OCI-M2 (cell line): ENCODE measurements around the gene GAB1.

Experiments used
- DNase-seq: peaks from one replicate; lab custom pipeline; 2025; ENCODE audit not compliant: unreplicated experiment; lab: John Stamatoyannopoulos, UW

GAB1 gene

DNA sequence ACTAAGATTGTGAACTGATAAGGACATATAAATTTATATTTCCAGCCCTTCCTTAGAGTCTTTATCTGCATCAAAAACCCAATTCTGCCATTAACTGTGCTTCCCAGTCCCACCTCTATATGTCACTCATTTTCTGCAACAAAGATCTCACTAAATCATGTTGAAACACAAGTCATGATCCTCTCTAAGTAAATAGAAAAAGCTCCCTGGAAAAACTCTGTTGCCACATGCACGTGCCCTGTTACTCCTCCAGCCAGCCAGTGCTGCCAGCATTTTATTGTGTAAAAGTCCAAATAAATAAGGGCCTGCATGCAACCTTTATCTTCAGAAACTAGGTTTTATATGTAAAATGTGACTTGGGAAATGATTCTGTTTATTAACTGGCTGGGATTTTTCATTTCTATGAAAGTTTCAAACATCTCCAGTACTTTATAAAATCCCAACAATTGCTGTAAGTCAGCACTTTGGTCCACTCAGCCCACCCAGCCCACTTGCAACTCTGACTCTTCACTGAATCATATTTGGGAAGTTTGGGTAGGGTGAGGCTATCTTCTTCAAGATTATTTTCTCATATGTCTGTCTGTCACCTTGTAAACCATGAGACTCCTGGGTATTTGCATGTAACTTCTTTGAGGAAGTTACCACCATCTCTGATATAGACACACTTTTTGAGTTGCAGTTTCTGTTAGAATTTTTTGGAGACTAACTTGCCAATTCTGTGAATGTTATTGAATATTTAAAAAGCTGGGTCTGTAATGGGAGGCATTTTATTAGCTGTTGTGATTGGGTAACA lies 136.9 kb downstream of the GAB1 start:
- no peak for DNase-seq

DNA sequence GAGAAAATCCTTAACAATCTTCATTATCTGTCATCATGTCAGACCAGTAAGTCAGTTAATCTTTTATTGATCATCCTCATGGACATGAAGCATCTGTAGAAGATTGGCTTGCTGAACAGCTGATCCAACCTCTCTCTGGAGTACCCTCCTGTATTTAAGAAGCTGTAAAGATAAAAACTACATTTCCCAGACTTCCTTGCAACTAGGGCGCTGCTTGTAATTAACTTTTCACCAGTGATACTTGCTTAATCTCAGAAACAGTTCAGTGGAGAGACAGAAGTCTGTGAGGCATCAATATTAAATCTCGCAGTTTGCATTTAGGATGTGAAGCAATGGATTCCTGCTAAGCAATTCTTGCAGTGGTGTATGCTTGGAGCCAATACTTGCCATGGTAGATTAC lies 140.8 kb downstream of the GAB1 start:
- no peak for DNase-seq

DNA sequence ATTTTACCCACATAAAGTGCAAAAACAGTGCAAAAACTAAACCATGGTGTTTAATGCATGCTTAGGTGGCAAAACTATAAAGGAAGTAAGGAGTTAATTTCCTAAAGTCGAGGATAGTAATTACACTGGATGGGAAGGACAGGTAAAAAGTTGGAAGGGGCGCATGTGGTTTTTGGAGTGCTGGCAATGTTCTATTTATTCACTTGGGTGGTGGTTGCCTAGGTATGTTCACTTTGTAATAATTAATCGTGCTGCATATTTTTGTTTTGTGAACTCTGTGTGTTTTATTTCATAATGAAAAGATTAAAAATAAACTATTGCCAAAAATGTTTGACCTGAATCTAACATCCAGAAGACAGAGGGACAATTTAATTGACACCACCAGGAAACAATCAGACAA lies 144.7 kb downstream of the GAB1 start:
- no peak for DNase-seq

DNA sequence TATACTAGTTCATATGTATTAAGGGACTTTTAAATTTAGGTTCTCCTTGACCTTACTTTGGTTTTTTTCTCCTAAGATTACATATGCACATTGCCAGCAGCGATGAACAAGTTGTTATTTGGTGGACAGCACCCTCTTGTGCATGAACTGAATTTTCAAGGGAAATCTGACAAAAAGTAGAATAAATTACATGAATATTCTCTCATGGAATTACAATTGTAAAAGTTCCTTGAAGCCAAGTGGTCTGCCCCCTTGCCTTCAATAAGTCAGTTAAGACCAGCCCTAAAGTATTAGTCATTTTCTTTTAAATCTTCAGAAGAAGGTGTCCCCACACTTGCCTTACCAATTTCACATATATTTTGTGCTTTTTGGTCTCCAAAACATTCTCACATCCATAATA lies 146.2 kb downstream of the GAB1 start:
- DNase-seq = no peak

DNA sequence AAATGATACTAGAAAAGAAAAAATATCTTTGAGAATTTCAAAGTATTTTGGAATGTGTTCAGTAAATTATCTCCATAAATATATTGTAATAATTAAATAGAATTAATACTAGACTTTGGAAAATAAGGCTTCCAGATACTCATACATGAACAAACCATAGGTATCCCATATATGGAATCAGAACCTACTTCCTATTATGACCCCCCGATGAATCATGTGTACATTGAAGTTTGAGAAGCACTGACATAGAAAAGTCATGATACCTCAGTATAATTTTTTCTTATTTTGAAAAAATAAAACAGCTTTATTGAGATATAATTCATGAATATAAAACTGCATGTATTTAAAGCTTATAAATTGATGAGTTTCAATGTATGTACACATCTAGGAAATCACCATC lies 149.6 kb downstream of the GAB1 start:
- no peak for DNase-seq

DNA sequence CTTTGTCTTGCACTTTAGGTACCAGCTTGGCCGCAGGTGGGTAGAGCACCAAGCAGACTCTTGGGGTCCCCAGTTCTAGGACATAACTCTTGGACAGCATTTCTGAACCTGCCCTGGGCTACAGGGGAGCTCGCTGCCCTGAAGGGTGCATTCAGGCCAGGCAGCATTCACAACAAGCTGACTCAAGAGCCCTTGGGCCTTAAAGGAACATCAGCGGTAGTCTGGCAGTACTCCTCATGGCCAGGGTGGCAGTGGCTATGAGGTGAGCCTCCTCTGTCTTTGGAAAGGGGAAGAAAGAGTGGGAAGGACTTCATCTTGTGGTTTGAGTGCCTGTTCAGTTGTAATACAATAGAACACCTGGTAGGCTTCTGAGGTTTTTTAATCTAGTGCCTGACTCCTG lies 152.0 kb downstream of the GAB1 start:
- no peak for DNase-seq

DNA sequence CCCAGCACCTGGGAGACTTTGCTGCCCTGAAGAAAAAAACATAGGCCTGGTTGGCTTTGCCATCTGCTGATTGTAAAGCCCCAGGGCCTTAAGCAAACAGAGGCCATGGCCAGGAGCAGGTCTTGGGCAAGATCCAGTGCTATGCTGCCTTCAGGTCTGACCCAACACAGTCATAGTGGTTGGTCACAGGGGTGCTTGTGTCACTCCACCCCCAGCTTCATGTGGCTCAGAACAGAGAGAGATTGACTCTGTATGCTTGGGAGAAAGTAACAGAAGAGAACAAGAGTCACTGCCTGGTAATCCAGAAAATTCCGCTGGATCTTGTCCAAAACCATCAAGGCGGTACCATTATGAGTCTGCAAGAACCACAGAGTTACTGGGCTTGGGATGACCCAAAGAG lies 152.4 kb downstream of the GAB1 start:
- DNase-seq = no peak

DNA sequence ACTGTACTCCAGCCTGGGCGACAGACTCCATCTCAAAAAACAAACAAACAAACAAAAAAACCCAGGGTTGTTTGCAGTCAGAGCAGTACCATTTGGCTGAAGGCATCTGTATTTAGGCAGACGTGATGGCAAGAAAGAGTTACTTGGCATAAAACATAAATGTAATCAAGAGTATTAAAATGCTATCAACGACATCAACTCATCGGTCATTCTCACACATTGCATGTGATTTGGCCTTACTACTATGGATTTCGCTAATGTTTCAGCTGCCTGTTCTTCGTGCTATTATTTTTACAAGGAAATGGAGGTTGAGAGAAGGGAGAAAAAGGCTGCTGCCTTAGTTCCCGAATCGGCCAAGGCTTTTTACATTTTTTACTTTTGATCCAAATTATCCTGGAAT lies 161.3 kb downstream of the GAB1 start:
- no peak for DNase-seq

DNA sequence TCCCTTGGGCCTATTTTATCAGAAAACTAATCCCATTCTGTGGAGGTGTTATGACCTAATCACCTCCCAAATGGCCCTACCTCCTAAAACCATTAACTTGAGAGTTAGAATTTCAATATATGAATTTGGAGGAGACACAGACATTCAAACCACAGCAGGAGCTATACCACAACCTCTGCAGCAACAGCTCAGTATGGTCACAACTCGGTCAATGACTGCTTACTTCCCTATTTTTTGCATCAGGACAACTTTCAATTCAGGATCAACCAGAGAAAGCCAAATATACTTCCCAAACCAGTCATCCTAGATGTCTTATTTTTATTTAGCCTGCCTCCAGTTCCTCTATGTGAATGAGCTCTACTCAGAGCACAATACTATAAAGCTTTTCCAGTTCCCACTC lies 165.6 kb downstream of the GAB1 start:
- no peak for DNase-seq

DNA sequence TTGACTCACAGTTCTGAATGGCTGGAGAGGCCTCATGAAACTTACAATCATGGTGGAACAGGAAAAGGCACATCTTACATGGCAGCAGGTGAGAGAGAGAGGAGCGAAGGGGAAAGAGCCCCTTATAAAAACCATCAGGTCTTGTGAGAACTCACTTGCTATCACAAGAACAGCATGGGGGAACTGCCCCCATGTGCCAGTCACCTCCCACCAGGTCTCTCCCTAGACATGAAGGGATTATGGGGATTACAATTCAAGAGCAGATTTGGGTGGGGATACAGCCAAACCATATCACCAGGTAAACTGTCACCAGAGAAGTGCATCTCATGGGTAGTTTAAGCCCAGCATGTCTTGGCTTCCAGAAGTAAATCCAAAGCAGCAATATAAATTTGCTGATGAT lies 169.4 kb downstream of the GAB1 start:
- DNase-seq = no peak

DNA sequence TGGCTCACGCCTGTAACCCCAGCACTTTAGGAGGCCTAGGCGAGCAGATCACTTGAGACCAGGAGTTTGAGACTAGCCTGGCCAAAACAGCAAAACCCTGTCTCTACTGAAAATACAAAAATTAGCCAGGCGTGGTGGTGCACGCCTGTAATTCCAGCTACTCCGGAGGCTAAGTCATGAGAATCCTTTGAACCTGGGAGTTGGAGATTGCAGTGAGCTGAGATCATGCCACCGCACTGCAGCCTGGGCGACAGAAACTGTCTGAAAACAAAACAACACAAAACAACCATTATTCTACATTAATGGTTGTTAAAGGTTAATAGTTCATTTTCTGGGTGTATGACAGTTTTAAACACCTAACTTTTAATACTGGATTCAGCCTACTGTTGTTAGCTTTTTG lies 175.2 kb downstream of the GAB1 start:
- DNase-seq = no peak

DNA sequence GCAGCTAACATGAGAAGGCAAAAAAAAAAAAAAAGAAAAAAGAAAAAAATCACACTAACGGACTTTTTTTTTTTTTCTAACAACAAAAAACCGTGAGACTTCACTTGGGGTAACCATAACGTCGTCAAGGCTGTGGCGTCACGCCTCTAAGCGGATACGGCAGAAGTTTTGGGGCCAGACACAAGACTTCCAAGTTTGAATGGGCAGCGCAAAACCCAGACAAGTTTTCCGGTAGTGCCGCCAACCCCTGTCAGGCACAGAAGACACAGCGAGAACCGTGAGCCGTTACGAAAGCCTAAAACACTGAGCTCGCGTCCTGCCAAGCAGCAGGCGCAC lies 176.3 kb downstream of the GAB1 start:
- DNase-seq = no peak

DNA sequence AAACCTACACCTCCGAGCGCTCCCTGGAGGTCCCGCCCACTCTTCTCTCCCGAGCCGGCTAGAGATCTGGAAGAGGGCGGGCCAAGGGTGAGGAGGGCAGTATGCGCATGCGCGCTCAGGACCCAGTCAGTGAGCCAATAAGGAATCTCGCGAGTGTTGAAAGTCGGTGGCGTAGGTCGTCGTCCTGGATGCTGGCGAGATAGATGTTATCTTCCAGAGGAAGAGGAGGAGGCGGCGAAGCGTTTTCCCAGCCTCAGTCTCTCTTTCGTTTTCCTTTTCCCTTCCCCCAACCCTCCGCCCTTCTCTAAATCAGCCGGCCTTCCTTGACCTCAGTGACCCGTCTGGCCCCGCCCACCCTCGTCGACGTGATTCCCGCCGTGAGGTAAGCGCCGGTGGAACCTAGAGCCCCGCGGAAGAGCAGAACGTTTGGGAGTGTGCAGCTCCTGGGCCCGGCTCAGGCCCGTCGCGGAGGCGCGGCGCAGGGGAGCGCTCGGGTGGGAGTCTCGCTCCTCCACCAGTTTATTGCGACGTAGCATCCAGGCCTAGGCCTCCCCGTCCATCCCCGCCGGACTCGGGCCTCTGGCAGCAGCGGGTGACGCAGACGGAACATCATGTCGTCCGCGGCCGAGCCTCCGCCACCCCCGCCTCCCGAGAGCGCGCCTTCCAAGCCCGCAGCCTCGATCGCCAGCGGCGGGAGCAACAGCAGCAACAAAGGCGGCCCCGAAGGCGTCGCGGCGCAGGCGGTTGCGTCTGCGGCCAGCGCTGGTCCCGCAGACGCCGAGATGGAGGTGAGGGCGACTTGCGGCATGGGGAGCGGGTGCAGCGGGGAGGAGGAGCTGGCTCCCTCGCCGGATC lies 176.9 kb downstream of the GAB1 start, which contains the start of gene SMARCA5:
TSS of gene SMARCA5 (plus strand) at position 389 of the 855 bp plus-strand sequence. CDS start at position 612, 223 bp downstream.
- peak; percentile 72 for DNase-seq

DNA sequence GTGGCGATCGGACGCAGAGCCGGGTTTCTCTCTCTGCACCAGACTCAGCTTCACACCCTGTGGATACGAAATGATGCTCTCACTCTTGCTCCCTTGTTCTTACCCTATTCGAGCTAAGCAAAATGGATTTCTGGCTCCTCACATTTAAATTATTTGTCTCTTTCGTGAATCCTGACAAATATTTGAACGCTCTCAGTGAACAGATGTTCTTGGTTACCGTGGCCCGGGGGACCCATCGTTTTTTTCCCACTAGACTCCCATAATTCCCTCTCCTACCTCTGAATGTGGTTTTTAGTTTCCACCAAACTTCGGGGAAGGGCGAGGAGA lies 177.5 kb downstream of the GAB1 start:
- DNase-seq = no peak

DNA sequence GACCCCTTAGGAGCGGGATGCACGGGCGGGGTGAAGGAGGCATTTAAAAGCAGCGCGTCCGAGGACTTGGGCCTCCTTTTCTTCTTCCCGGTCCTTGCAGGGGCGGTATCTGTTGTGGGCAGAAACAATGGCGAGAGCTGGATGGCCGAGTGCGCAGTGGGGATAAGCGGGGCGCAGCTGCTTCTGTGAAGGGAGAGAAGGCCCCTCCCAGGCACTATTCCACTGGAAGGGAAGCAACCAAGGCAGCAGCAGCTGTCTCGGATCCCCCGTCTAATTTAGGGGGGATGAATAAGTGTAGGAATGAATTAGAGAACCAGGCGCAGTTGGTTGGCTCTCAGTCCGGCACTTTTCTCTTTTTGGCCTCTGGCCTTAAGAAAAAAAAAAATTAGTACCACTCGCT lies 177.8 kb downstream of the GAB1 start:
- DNase-seq = no peak

DNA sequence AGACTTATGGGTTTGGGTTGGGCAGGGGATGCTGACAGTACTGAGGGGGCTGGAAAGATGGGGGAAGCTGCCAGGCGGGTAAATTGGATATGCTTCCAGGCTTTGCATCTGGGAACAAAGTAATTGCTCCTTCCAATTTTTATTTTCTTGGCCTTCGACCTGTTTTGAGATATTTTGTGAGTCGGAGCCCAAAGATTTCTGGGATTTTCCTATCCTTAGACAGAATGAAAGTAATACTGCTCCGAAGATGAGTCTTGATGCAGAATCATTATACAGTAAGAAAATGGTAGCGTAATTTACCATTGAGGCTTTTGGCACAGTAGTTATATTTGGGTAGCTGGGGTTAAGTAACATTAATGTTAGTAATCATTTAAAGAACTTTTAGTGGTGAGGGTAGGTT lies 178.2 kb downstream of the GAB1 start:
- DNase-seq = no peak

DNA sequence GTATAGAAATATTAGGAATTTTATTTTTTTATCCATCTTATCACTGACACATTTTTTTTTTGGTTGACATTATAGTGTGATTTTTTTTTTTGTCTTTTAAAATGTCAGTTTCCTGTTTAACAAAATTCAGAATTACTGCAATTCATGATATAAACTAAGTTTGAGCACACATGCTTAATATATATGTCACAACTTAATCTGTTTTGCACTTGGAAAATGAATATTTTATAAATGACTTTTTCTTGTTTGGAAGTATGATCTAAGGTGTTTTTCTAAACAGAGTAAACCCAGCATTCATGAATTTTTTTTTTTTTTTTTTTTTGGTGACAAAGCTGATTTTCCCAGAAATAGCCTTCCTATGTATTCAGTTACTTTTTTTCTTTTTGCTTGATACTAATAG lies 179.2 kb downstream of the GAB1 start:
- no peak for DNase-seq

DNA sequence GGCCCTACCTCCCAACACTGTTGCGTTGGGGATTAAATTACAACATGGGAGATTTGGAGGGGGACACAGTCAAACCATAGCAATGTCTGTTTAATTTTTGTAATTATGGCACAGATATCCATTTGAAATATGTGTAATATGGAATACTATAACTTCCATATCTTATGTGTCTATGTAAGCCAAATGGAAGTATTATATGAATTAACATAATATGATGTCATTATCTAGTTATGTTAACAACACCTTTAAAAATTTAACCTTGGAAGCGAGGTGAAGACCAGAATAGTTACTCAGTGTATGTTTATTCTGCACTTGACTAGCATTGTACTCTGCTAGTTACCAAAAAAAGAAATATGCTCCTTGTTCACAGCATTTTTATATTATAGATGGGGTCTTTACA lies 181.1 kb downstream of the GAB1 start:
- DNase-seq = no peak
